ENCODE measurements around the gene RCBTB1.

- TF ChIP-seq, protein P1, sequence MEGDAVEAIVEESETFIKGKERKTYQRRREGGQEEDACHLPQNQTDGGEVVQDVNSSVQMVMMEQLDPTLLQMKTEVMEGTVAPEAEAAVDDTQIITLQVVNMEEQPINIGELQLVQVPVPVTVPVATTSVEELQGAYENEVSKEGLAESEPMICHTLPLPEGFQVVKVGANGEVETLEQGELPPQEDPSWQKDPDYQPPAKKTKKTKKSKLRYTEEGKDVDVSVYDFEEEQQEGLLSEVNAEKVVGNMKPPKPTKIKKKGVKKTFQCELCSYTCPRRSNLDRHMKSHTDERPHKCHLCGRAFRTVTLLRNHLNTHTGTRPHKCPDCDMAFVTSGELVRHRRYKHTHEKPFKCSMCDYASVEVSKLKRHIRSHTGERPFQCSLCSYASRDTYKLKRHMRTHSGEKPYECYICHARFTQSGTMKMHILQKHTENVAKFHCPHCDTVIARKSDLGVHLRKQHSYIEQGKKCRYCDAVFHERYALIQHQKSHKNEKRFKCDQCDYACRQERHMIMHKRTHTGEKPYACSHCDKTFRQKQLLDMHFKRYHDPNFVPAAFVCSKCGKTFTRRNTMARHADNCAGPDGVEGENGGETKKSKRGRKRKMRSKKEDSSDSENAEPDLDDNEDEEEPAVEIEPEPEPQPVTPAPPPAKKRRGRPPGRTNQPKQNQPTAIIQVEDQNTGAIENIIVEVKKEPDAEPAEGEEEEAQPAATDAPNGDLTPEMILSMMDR (IDR thresholded peaks at IDR 0.05), result no peak
- no peak for TF ChIP-seq EP300 (IDR thresholded peaks at IDR 0.05)
Measured at GRCh38 chr13:49512578-49512977, 72.8 kb downstream of the RCBTB1 start.

All from gastroesophageal sphincter (tissue), 3 donors.